AG04450 (cell line): ENCODE results near the gene CHRDL1. TPM values are rescaled to one million over a fixed set of nuclear protein-coding genes. Genes with fewer than 3 reads are reported as not detected.

Source experiments
- CTCF ChIA-PET: fragments of 300-600, 350-600 bp; formaldehyde crosslinking; extraction: SDS; loops from one replicate; lab custom pipeline; 2022; ENCODE audit warnings: antibody characterized with exemption, inconsistent platforms; lab: Charles Lee
- POLR2A ChIA-PET: fragments of 350-600 bp; formaldehyde crosslinking; extraction: SDS; loops from one replicate; lab custom pipeline; 2021; ENCODE audit warnings: antibody characterized with exemption, inconsistent platforms; lab: Yijun Ruan, JAX
- DNase-seq: peaks from one replicate; pipeline ENCODE4 v3.0.0-alpha.2; 2011; ENCODE audit warnings: low read depth, low spot score
- H3K27ac ChIP-seq: one replicate; pipeline ENCODE4 v1.5.1; 2012; ENCODE audit warnings: low read depth, low read length, control low read depth
- H3K27me3 ChIP-seq: one replicate; pipeline ENCODE4 v1.6.0; 2012; ENCODE audit warnings: low read length; ENCODE audit not compliant: control insufficient read depth, insufficient read depth
- H3K4me3 ChIP-seq: 2 replicates; pipeline ENCODE4 v1.5.1; 2011; ENCODE audit warnings: mild to moderate bottlenecking, low read depth, low read length, control low read depth
- H3K9me3 ChIP-seq: 2 replicates; pipeline ENCODE4 v1.5.1; 2012; ENCODE audit warnings: low read length; ENCODE audit not compliant: control insufficient read depth, insufficient read depth
- CTCF ChIP-seq: IDR thresholded peaks from 2 replicates; pipeline ENCODE4 v1.5.1; 2011; ENCODE audit warnings: low read depth, low read length, control low read depth, inconsistent platforms
- polyA plus RNA-seq: library from polyadenylated mRNA; depleted of rRNA; stranded (reverse); fragments of >200 nt; gene quantifications from 2 replicates; pipeline ENCODE4 v1.2.3, GENCODE V29; 2011

Gene CHRDL1
- polyA plus RNA-seq, 1 experiment, result 0.14 TPM

- no peak for TF ChIP-seq CTCF
- no peaks in the 10 kb centered on the region for H3K9me3 ChIP-seq
- no peaks in the 10 kb centered on the region for H3K27me3 ChIP-seq
- H3K27ac ChIP-seq, result no peak overlapping the region
- no peak overlapping the region for H3K4me3 ChIP-seq
- DNase-seq, result no peak
- ChIA-PET POLR2A (no interaction called here), CTCF (no interaction called here)
These were observed 60.6 kb downstream of the CHRDL1 start for GRCh38 chrX:110734894-110735541.

DNA sequence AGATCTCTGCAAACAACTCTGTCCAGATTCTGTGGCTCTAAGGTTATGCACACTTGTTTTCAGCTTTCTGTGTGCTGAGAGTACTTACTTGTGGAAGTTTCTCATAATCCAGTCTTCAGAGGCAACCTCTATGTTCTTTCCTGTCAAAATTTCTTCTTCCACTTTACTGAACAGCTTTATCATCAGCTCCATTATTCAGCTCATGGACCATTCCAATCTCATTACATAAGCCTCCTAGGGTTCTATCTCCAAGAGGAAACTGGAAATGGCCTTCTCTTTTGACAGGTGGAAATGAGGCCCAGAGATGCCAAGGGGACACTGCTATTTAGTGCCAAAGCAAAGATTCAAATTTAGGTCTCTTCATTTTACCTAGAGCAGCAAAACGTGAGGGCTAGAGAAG, 61.3 kb downstream of the CHRDL1 start:
- ChIA-PET CTCF (no interaction called here), POLR2A (no interaction called here)
- Histone ChIP-seq H3K4me3 (no peak overlapping the region), H3K9me3 (no peaks in the 10 kb centered on the region), H3K27ac (no peak overlapping the region), H3K27me3 (no peaks in the 10 kb centered on the region)
- TF ChIP-seq CTCF, result no peak
- DNase-seq, result no peak

DNA sequence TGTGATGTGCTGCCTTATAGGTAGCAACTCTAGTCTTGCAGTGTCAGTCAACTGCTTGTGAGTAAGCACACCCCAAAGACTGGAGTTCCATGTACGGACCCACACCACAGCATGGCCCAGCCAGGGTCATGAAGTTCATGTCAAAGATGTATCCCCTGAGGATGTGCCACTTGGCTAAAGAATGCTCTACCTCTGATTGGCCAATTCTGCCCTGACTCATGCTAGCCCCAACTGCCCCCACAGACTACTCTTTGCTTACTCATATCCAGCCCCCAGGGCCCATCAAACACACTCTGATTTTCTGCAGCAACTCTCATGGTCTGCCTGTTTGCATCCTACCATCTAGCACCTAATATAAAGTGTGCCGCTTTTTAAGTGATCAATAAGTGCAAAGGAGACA, 62.5 kb downstream of the CHRDL1 start:
- H3K4me3 ChIP-seq, result no peak overlapping the region
- no peaks in the 10 kb centered on the region for H3K27me3 ChIP-seq
- POLR2A ChIA-PET, result no interaction called here
- H3K9me3 ChIP-seq, result no peaks in the 10 kb centered on the region
- CTCF ChIA-PET, result no interaction called here
- DNase-seq, result no peak
- no peak overlapping the region for H3K27ac ChIP-seq
- TF ChIP-seq CTCF, result no peak

DNA sequence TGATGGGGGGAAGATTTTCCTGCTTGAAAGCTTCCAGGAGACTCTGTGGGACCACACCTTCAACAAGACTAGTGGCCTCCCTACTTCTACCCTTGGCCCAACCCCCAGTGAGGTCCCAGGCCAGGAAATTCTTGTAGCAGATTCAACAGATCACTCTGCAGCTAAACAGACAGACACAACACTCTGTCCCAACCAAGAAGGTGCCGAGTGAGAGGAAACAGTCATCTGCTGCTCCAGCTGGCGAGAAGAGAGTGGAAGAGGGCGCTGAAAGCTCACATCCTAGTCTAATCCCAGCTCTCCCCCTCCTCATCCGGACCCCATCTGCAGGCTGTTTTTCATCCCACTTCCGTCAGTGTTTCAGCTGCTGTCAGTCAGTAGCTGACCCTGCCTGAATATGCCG, 63.4 kb downstream of the CHRDL1 start:
- no peak overlapping the region for H3K27ac ChIP-seq
- H3K27me3 ChIP-seq, result no peaks in the 10 kb centered on the region
- ChIA-PET CTCF (no interaction called here), POLR2A (no interaction called here)
- H3K4me3 ChIP-seq, result no peak overlapping the region
- no peaks in the 10 kb centered on the region for H3K9me3 ChIP-seq
- no peak for DNase-seq
- TF ChIP-seq CTCF, result no peak

DNA sequence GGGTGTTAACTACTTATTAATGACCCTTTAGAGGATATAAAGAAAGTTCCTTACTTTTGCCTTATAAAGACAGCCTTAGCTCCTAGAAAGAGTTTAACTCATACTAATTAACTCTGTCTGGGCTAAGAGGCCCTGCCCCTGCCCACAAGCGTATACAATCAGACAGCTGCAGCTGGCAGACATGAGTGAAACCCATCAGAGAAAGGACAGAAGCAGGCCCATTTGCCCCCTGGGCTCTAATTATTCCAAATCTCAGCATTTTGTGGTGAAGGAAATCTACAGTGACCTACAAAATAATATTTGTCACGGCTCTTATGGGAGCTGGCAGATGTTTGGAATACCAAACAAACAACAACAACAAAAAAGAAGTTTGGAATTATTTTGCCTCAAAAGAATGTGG, 71.8 kb downstream of the CHRDL1 start:
- Histone ChIP-seq H3K27me3 (no peaks in the 10 kb centered on the region), H3K27ac (no peak overlapping the region), H3K4me3 (no peak overlapping the region), H3K9me3 (no peaks in the 10 kb centered on the region)
- ChIA-PET POLR2A (no interaction called here), CTCF (no interaction called here)
- no peak for DNase-seq
- TF ChIP-seq CTCF, result no peak
